ENCODE data around the gene EPHB1.

DNA sequence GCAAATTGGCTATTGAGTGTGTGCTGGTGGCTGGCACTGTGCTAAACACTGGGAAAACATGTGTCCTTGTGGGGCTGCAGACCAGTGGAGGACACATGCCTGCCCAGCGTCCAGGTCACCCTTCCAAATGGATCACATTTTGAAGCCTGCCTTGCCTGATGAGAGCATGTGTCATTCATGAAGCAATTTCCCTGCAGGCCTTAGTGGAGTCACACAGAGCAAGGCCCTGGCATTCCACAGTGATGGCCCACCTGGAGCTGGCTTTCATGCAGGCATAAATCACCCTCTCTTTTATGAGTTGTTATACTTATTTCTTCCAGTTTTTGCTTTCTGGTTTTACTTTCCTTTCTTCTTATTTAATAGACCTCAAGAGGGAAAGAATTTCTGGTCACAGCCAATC, 219.5 kb downstream of the EPHB1 start:
- TF ChIP-seq, protein P1, sequence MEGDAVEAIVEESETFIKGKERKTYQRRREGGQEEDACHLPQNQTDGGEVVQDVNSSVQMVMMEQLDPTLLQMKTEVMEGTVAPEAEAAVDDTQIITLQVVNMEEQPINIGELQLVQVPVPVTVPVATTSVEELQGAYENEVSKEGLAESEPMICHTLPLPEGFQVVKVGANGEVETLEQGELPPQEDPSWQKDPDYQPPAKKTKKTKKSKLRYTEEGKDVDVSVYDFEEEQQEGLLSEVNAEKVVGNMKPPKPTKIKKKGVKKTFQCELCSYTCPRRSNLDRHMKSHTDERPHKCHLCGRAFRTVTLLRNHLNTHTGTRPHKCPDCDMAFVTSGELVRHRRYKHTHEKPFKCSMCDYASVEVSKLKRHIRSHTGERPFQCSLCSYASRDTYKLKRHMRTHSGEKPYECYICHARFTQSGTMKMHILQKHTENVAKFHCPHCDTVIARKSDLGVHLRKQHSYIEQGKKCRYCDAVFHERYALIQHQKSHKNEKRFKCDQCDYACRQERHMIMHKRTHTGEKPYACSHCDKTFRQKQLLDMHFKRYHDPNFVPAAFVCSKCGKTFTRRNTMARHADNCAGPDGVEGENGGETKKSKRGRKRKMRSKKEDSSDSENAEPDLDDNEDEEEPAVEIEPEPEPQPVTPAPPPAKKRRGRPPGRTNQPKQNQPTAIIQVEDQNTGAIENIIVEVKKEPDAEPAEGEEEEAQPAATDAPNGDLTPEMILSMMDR (conservative IDR thresholded peaks at IDR 0.05; ENCODE audit: low read depth, low read length): no peak
- no peak for TF ChIP-seq EZH2 (IDR thresholded peaks at IDR 0.05; ENCODE audit: borderline replicate concordance, low read depth, low read length, poor library complexity, severe bottlenecking)

Measured in A673 (cell line).